Smooth muscle cell (in vitro differentiated cells): ENCODE data around the gene RBM4B. TPM values are rescaled to one million over a fixed set of nuclear protein-coding genes. Genes with fewer than 3 reads are reported as not detected.

ENCODE experiments used
- DNase-seq: peaks from one replicate; lab custom pipeline; 2025; ENCODE audit not compliant: unreplicated experiment; lab: John Stamatoyannopoulos, UW
- H2AFZ ChIP-seq: fragments of 200-600 bp; sonication (generic); 2 replicates; pipeline ENCODE4 v1.6.0; 2016; ENCODE audit warnings: antibody characterized with exemption, low read depth, mild to moderate bottlenecking
- H3F3A ChIP-seq: fragments of 200-600 bp; sonication (generic); 2 replicates; pipeline ENCODE4 v1.6.0; 2017; ENCODE audit warnings: antibody characterized with exemption, low read depth
- H3K27ac ChIP-seq: fragments of 200-600 bp; sonication (generic); 2 replicates; pipeline ENCODE4 v1.5.1; 2016; ENCODE audit warnings: low read depth, mild to moderate bottlenecking
- H3K27me3 ChIP-seq: fragments of 200-600 bp; sonication (generic); 2 replicates; pipeline ENCODE4 v1.6.1; 2016; ENCODE audit warnings: low read depth, mild to moderate bottlenecking
- H3K36me3 ChIP-seq: fragments of 200-600 bp; sonication (generic); 2 replicates; pipeline ENCODE4 v1.5.1; 2016; ENCODE audit warnings: low read depth
- H3K4me1 ChIP-seq: fragments of 200-600 bp; sonication (generic); 2 replicates; pipeline ENCODE4 v1.5.1; 2016; ENCODE audit warnings: low read depth
- H3K4me2 ChIP-seq: fragments of 200-600 bp; sonication (generic); 2 replicates; pipeline ENCODE4 v1.6.0; 2016; ENCODE audit warnings: mild to moderate bottlenecking
- H3K4me3 ChIP-seq: fragments of 200-600 bp; sonication (generic); 2 replicates; pipeline ENCODE4 v1.5.1; 2016; ENCODE audit warnings: mild to moderate bottlenecking
- H3K79me2 ChIP-seq: fragments of 200-600 bp; sonication (generic); 2 replicates; pipeline ENCODE4 v1.6.0; 2016; ENCODE audit warnings: low read depth, mild to moderate bottlenecking
- H3K9ac ChIP-seq: fragments of 200-600 bp; sonication (generic); 2 replicates; pipeline ENCODE4 v1.6.0; 2016; ENCODE audit warnings: low read depth
- H3K9me3 ChIP-seq: fragments of 200-600 bp; sonication (generic); replicated peaks from 2 replicates; pipeline ENCODE4 v1.5.1; 2016; ENCODE audit warnings: low read depth
- H4K20me1 ChIP-seq: fragments of 200-600 bp; sonication (generic); 2 replicates; pipeline ENCODE4 v1.6.0; 2016; ENCODE audit warnings: low read depth
- WGBS: methylation state at CpG from one replicate; pipeline ENCODE4 v1.1.7; 2016; ENCODE audit warnings: low lambda C conversion rate; 5-methylcytosine and 5-hydroxymethylcytosine counted together
- polyA plus RNA-seq: library from polyadenylated mRNA; unstranded; fragments of >200 nt; fragmentation: Nextera tagmentation; extraction: Ambion mirVana; gene quantifications from 2 replicates; pipeline ENCODE4 v1.2.1, GENCODE V29; 2016
- total RNA-seq: library from RNA; depleted of rRNA; stranded (reverse); fragments of >200 nt; gene quantifications from 2 replicates; pipeline ENCODE4 v1.2.3, GENCODE V29; 2014
- TF ChIP-seq, protein P1 (sequence below): fragments of 200-600 bp; sonication (generic); IDR thresholded peaks from 2 replicates; pipeline ENCODE4 v1.5.1; 2017; ENCODE audit warnings: borderline replicate concordance, mild to moderate bottlenecking, antibody characterized with exemption; ENCODE audit not compliant: insufficient read depth, poor library complexity, severe bottlenecking

The RBM4B gene
- total and polyA plus RNA-seq, 2 experiments from 2014 or later = 17.0 to 17.8 TPM

DNA sequence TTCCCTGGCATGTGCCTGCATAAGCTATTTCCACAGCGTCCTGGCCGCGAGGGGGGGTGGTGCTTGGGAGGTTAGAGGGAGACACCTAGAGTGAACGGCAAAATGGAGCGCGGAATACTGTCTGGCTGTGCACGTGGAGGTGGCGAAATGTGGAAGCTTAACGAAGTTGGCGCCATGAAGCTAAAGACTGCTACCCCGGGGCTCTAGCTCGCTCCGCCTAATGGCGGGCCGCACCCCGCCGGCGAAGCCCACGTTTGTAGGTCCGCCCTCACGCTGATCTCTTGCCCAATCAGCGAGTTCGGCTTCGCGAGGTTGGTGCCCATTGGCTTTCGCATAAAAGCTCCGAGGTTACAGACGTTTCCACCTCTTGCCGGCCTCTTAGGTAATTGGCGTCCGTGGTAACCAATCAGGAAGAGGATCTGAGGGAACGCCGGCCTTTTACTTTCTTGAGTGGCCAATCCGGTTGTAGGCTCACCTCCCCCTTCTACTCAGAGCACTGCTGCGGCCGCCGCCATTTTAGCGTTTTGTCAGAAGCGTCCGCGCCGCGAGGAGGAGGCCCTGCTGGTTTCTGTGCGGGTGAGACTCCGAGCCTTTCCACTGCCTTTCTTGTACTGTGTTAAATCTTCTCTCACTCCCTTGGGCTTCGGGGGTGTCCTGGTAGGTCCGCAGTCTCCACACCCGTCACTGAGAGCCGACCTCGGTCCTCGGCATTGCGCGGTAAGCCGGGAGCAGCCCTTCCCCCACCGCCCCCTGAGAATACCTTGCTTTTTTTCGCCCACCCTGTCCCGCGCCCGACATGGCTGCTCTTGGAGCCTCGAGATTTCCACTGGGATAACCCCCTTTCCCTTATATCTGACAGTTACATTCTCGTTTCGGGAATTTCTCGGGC lies 39.3 kb downstream of the RBM4B start, which contains the start of gene RBM4:
RBM4 (plus strand) TSS at position 527 of the 889 bp plus-strand sequence. CDS start 1,009 bp downstream, outside the sequence.
- H4K20me1 ChIP-seq = peaks cover 94% of the 10 kb centered on the region
- H2AFZ ChIP-seq = no peak within 1 kb of the TSS
- no peaks in the 10 kb centered on the region for H3K27me3 ChIP-seq
- H3K4me3 ChIP-seq = peak within 1 kb of the TSS; percentile 88
- DNase-seq = peak; percentile 78
- H3K4me1 ChIP-seq = peaks cover 40% of the 10 kb centered on the region
- peaks cover 9% of the 10 kb centered on the region for H3K36me3 ChIP-seq
- TF ChIP-seq, protein P1, sequence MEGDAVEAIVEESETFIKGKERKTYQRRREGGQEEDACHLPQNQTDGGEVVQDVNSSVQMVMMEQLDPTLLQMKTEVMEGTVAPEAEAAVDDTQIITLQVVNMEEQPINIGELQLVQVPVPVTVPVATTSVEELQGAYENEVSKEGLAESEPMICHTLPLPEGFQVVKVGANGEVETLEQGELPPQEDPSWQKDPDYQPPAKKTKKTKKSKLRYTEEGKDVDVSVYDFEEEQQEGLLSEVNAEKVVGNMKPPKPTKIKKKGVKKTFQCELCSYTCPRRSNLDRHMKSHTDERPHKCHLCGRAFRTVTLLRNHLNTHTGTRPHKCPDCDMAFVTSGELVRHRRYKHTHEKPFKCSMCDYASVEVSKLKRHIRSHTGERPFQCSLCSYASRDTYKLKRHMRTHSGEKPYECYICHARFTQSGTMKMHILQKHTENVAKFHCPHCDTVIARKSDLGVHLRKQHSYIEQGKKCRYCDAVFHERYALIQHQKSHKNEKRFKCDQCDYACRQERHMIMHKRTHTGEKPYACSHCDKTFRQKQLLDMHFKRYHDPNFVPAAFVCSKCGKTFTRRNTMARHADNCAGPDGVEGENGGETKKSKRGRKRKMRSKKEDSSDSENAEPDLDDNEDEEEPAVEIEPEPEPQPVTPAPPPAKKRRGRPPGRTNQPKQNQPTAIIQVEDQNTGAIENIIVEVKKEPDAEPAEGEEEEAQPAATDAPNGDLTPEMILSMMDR = no peak
- H3K9me3 ChIP-seq = no peaks in the 10 kb centered on the region
- peak within 1 kb of the TSS; percentile 94 for H3K27ac ChIP-seq
- peaks cover 88% of the 10 kb centered on the region for H3K79me2 ChIP-seq
- H3K4me2 ChIP-seq = peak within 1 kb of the TSS; percentile 96
- under 1% methylated on average over 63 of the region's 63 CpGs for WGBS
- peak within 1 kb of the TSS; percentile 95 for H3K9ac ChIP-seq
- peaks cover 40% of the 10 kb centered on the region for H3F3A ChIP-seq

- no peaks in the 10 kb centered on the region for H3K9me3 ChIP-seq
- peak overlapping the region; percentile 88 for H3K4me3 ChIP-seq
- H3K27ac ChIP-seq = peak overlapping the region; percentile 94
- DNase-seq = no peak
- peaks cover 94% of the 10 kb centered on the region for H4K20me1 ChIP-seq
- H3F3A ChIP-seq = peaks cover 47% of the 10 kb centered on the region
- peaks cover 8% of the 10 kb centered on the region for H3K36me3 ChIP-seq
- TF ChIP-seq, protein P1 = no peak
- H3K4me2 ChIP-seq = peak overlapping the region; percentile 84
- H3K27me3 ChIP-seq = no peaks in the 10 kb centered on the region
- 32% methylated on average over 12 of the region's 12 CpGs for WGBS
- H3K9ac ChIP-seq = no peak overlapping the region
- peaks cover 36% of the 10 kb centered on the region for H3K4me1 ChIP-seq
- H2AFZ ChIP-seq = no peak overlapping the region
- H3K79me2 ChIP-seq = peaks cover 88% of the 10 kb centered on the region
Observed at GRCh38 chr11:66637557-66638176, 40.0 kb downstream of the RBM4B start.

DNA sequence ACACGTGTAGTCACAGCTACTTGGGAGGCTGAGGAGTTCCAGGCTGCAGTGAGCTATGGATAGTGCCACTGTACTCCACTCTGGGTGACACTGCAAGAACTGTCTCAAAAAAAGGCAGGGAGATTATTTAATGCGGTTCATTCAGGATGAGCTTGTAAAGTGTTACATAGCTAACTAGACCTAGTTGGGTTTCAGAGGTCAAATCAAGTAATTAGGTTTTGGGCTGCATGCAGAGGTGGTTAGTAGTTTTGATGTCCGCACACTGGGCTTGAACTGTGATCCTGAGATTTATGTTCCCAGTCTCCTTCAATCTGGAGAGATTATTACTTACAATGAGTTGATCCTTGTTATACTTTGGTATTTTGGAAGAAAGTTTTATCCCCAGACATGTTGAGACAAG lies 41.3 kb downstream of the RBM4B start:
- no peaks in the 10 kb centered on the region for H3K9me3 ChIP-seq
- H3K4me3 ChIP-seq = no peak overlapping the region
- no peaks in the 10 kb centered on the region for H3K27me3 ChIP-seq
- H3F3A ChIP-seq = peaks cover 44% of the 10 kb centered on the region
- no peak overlapping the region for H2AFZ ChIP-seq
- no peak overlapping the region for H3K4me2 ChIP-seq
- H3K27ac ChIP-seq = peak overlapping the region; percentile 94
- DNase-seq = no peak
- WGBS = 80% methylated on average over 3 of the region's 3 CpGs
- H3K36me3 ChIP-seq = no peaks in the 10 kb centered on the region
- H4K20me1 ChIP-seq = peaks cover 94% of the 10 kb centered on the region
- TF ChIP-seq, protein P1 = no peak
- peaks cover 23% of the 10 kb centered on the region for H3K4me1 ChIP-seq
- H3K9ac ChIP-seq = no peak overlapping the region
- H3K79me2 ChIP-seq = peaks cover 88% of the 10 kb centered on the region
